Stimulated activated memory B cell treated with anti-CD40 and anti-IgM and Interleukin-4, amounts not matched to agents 10 μg/mL and 1 μg/mL and 100 μg/mL, for 72 hours (primary cell): ENCODE results near the gene GRWD1.
A peak's percentile ranks its signal among the peaks of the same experiment; 100 is the strongest.

Experiments used
- ATAC-seq: fragments of 150-1000 bp; cut with Tn5 transposase; 2 replicates; pipeline ENCODE4 v1.10.0; 2021
- H3K27ac Mint-ChIP-seq: one replicate; pipeline ENCODE4 v1.8.0; 2022; ENCODE audit warnings: mild to moderate bottlenecking, mixed read lengths
- H3K27me3 Mint-ChIP-seq: one replicate; pipeline ENCODE4 v1.8.0; 2022; ENCODE audit warnings: mixed read lengths
- H3K36me3 Mint-ChIP-seq: one replicate; pipeline ENCODE4 v1.8.0; 2022; ENCODE audit warnings: mixed read lengths
- H3K4me1 Mint-ChIP-seq: one replicate; pipeline ENCODE4 v1.8.0; 2022; ENCODE audit warnings: mixed read lengths
- H3K4me3 Mint-ChIP-seq: one replicate; pipeline ENCODE4 v1.8.0; 2022; ENCODE audit warnings: mild to moderate bottlenecking, moderate library complexity, mixed read lengths
- H3K9me3 Mint-ChIP-seq: one replicate; pipeline ENCODE4 v1.8.0; 2022; ENCODE audit warnings: mixed read lengths

Gene GRWD1

DNA sequence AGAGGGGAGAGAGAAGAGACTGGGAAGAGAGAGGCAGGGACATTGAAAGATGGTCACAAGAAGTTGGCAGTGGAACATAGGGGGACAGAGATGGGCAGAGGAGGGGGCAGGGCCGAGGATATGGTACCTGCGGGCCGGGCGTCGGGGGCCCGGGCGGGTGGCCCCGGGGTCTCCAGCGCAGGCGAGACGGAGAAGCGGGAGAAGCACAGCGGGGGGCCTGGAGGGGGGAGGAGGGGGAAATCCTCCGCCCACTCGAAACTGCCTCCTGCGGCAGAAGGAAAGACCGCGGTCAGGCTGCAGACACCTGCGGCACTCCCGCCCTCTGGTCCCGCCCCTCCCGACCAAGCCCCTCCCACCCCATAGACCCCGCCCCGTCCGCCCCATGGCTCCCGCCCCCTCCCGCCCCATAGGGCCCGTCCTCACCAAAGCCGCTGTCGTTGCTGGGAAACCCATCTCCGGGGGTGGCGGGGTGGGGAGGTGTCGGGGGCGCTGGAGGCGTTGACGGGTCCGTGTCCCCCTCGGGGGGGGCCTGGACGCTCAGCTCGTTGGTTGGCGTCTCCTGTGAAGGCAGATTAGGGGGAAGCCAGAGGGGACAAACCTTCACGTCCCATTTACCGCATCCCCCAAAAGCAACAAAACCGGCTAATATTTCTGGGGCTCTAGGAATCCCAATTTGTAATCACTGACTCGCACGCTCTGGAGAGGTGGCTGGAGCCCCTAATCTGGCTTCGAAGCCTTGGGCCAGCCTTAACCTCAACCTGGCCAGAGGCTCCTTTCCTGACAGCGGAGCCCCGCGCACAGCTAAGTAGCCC, 45.4 kb downstream of the GRWD1 start:
- Mint-ChIP-seq H3K4me1 (peaks cover 47% of the 10 kb centered on the region), H3K4me3 (peak overlapping the region; percentile 70), H3K27ac (peak overlapping the region; percentile 74), H3K27me3 (peaks cover 69% of the 10 kb centered on the region), H3K9me3 (peaks cover 5% of the 10 kb centered on the region), H3K36me3 (peaks cover 12% of the 10 kb centered on the region)
- peak; percentile 53 for ATAC-seq

DNA sequence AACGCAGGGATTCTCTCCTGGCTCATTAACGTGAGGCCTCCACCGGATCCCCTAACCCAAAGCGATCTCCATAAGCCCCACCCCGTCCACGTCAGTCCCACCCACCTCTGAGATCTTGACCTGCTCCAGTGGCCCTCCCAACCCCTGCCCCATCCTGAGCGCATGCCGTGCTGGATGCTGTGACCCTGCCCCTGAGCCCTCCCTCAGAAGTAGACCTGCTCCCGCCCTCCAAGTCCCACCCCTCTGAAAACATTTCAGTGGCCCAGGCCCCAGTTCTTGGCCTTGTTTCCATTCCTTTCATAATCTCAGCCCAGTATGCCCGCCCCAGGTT, 46.0 kb downstream of the GRWD1 start:
- peaks cover 12% of the 10 kb centered on the region for H3K36me3 Mint-ChIP-seq
- H3K27ac Mint-ChIP-seq: peak overlapping the region; percentile 13
- peak overlapping the region; percentile 36 for H3K4me3 Mint-ChIP-seq
- ATAC-seq: no peak
- H3K27me3 Mint-ChIP-seq: peaks cover 74% of the 10 kb centered on the region
- H3K9me3 Mint-ChIP-seq: peaks cover 5% of the 10 kb centered on the region
- peaks cover 47% of the 10 kb centered on the region for H3K4me1 Mint-ChIP-seq

DNA sequence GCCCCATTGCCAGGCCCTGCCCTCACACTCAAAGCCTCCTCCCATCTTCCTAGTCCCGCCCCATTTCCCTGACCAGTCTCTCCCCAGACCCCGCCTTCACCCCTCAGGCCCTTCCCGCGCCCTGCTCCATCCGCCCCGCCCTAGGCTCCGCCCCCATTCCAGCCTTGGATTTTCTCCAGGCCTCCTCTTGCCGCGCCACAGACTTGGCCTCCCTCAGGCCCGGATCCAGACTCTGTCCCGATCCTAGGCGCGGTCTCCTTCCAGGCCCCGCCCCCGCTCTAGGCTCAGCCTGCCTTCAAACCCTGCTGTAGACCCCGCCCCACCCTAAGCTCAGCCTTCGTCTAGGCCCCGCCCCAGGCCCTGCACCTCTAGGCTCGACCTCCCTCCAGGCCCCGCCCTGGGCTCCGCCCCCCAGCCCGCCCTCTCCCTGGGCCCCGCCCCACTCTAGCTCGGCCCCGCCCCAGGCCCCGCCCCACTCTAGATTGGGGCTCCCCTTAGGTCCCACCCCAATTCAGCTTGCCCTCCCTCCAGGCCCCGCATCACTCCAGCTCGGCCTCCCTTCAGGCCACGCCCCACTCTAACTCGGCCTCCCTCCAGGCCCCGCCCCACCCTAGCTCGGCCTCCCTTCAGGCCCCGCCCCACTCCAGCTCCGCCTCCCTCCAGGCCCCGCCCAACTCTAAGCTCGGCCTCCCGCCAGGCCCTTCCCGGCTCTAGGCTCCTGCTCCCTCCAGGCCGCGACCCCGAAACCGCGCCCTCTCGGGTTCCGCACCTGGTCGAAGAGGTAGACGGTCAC, 47.3 kb downstream of the GRWD1 start:
- peaks cover 12% of the 10 kb centered on the region for H3K36me3 Mint-ChIP-seq

DNA sequence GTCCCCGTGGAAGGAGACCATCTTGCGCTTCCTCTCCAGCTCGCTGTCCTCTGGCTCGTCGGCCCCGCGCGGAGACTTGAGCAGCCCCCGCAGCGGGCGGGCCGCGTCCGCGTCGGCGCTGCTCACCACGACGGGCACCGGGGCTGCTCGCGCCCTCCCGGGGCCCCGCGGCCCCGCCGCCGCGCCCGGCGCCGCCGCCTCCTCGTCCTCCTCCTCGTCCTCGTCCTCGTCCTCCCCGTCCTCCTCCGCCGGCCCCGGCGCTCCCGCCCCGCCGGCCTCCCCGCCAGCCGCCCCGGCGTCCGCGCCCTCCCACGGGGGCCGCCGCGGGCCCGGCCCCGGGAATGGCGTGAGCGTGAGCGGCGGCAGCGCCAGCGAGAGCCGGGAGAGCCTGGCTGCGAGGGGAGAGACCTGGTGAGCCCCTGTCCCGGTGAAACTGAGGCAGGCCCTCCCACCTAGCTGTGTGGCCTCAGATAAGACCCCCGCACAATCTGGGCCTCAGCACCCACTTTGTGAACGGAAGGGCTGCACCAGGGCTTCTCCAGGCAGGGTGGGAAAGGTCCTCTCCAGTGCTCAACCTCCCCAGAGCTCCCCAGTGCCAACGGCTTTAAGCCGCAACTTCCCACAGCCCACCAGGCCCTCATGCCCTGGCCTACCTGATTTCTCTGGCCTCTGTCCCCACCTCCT, 48.1 kb downstream of the GRWD1 start:
- H3K36me3 Mint-ChIP-seq: peaks cover 12% of the 10 kb centered on the region
- H3K27me3 Mint-ChIP-seq: peaks cover 79% of the 10 kb centered on the region
- H3K27ac Mint-ChIP-seq: peak overlapping the region; percentile 67
- peaks cover 53% of the 10 kb centered on the region for H3K4me1 Mint-ChIP-seq
- peak overlapping the region; percentile 65 for H3K4me3 Mint-ChIP-seq
- H3K9me3 Mint-ChIP-seq: peaks cover 5% of the 10 kb centered on the region
- no peak for ATAC-seq

More for the DNA sequence above, 47.3 kb downstream of the GRWD1 start:
- peaks cover 5% of the 10 kb centered on the region for H3K9me3 Mint-ChIP-seq
- peak overlapping the region; percentile 73 for H3K4me3 Mint-ChIP-seq
- H3K27ac Mint-ChIP-seq: peak overlapping the region; percentile 13
- ATAC-seq: peak; percentile 71
- peaks cover 82% of the 10 kb centered on the region for H3K27me3 Mint-ChIP-seq
- peaks cover 51% of the 10 kb centered on the region for H3K4me1 Mint-ChIP-seq

DNA sequence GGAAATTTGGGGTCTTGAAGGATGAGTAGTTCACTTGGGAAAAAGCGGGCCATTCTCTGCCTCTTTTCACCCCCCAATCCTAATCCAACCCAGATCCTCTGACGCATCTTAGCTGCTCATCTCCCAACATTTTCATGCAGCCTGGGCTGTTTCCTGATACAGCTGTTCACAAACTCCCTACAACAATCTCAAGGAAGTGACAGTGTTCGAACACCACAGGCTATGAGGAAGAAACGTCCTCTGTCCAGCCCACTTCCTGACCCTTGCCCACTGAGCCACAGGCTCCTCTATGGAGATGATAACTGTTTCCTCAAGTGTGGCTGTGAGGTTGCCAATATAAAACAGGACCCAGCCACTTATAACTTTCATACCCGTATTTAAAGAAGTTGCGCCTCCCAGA, 49.6 kb downstream of the GRWD1 start:
- Mint-ChIP-seq H3K27ac (no peak overlapping the region), H3K27me3 (peaks cover 88% of the 10 kb centered on the region), H3K4me1 (peaks cover 49% of the 10 kb centered on the region), H3K9me3 (peaks cover 5% of the 10 kb centered on the region), H3K36me3 (peaks cover 12% of the 10 kb centered on the region), H3K4me3 (no peak overlapping the region)
- ATAC-seq: no peak

DNA sequence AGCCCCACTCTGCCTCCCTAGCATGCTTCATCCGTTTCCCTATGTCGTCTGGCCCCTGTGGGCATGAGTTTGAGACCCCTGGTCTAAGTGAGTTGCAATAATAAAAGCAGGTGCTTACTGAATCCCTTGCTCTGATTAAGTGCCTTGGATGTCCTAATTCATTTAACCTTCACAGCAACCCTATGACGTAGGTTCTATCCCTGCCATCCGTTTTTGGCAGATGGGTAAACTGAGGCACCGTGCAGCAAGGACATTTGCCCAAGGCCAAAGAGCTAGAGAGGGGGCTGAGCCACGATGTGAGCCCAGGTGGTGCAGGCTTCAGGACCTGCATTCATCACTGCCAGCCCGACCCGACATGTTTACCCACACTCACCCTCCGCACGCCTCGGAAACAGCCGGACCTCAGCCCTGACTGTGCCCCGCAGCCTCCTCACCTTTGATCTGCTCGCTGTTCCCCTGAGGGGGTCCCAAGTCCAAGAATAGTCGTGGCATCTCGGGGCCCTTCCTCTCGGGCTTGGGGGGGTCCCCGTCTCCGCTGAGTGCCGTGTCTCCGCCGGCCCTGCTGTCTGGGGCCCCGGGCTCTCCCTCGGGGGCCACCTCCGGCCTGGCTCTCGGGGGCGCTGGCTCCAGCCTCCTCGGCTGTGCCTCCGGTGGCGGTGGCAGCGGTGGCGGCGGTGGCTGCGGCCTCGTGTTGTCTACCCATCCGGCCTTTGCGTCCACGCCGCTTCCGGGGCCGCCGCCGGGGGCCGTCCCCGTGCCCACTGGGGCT, 51.4 kb downstream of the GRWD1 start:
- H3K36me3 Mint-ChIP-seq: peaks cover 12% of the 10 kb centered on the region
- no peak overlapping the region for H3K27ac Mint-ChIP-seq
- ATAC-seq: no peak
- peaks cover 53% of the 10 kb centered on the region for H3K4me1 Mint-ChIP-seq
- peaks cover 90% of the 10 kb centered on the region for H3K27me3 Mint-ChIP-seq
- H3K4me3 Mint-ChIP-seq: no peak overlapping the region
- peaks cover 7% of the 10 kb centered on the region for H3K9me3 Mint-ChIP-seq

DNA sequence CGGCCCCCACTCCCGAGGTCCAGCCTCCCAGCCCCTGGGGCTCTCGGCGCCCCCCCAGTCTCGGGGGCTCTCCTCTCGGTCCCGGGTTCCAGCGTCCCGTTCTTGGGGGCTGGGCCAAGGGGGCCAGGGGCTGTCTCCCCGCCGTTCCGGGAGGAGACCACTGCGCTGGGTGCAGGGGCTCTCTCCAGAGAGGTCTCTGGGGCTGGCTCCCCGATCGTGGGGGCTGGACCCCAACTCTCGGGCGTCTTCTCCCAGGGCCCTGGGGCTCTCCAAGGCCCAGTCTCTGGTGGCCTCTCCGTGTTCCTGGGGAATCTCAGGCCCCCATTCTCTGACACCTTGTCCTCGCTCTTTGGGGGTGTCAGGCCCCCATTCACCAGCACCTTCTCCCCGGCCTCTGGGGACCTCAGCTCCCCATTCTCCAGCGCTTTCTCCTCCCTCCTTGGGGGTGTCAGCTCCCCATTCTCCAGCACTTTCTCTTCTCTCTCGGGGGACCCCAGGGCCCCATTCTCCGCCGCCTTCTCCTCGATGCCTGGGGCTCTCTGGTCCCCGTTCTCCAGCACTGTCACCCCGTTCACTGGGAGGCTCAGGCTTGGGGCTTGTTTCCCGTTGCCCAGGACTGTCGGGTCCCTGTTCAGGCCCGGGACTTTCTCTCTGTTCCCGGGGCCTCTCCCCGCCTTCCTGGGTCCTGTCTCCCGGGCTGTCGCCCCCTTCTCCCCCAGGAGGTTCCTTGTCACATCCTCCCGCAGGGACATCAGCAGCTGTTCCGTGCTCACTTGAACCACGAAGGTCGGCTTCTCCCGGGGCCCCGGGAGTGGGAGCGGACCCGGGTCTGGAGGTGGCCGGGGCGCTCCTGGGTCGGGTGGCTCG, 52.2 kb downstream of the GRWD1 start:
- peaks cover 3% of the 10 kb centered on the region for H3K9me3 Mint-ChIP-seq
- peaks cover 81% of the 10 kb centered on the region for H3K27me3 Mint-ChIP-seq
- ATAC-seq: no peak
- H3K27ac Mint-ChIP-seq: no peak overlapping the region
- peaks cover 53% of the 10 kb centered on the region for H3K4me1 Mint-ChIP-seq
- H3K36me3 Mint-ChIP-seq: peaks cover 6% of the 10 kb centered on the region
- peak overlapping the region; percentile 42 for H3K4me3 Mint-ChIP-seq

DNA sequence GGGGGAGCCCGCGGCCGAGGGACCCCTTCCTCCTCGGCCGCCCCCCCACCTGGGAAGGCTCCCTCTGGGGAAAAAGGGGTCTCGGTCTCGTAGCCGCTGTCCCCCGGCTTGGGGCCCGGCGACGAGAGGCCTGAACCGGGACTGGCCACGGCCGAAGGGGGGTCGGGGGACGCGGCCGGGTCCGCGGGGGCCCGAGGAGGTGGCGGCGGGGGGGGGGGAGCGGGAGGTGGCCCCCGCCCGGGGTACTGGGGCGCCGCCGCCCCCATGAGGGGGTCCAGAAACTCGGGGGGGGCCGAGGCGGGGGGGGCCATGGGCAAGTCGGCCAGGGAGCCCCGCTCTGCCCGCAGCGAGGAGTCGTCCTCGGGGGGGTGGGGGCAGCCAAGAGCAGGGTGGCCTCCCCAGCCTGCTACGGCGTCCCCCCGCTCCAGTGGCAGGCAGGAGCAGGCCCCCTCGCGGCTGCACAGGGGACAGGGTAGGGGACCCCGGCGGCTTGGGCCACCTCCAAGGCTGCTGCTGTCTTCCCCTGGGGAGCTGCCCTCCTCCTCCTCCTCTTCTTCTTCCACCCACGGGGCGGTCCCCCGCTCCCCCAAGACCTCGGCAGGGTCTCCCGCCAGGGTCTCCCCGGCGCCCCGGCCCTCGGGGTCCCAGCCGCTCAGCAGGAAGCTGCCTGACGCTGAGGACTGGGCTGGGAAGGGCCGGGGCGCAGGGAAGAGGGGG, 53.0 kb downstream of the GRWD1 start:
- H3K27me3 Mint-ChIP-seq: peaks cover 73% of the 10 kb centered on the region
- H3K4me3 Mint-ChIP-seq: no peak overlapping the region
- H3K9me3 Mint-ChIP-seq: peaks cover 3% of the 10 kb centered on the region
- no peak for ATAC-seq
- H3K4me1 Mint-ChIP-seq: peaks cover 56% of the 10 kb centered on the region
- H3K36me3 Mint-ChIP-seq: peaks cover 5% of the 10 kb centered on the region
- H3K27ac Mint-ChIP-seq: no peak overlapping the region

DNA sequence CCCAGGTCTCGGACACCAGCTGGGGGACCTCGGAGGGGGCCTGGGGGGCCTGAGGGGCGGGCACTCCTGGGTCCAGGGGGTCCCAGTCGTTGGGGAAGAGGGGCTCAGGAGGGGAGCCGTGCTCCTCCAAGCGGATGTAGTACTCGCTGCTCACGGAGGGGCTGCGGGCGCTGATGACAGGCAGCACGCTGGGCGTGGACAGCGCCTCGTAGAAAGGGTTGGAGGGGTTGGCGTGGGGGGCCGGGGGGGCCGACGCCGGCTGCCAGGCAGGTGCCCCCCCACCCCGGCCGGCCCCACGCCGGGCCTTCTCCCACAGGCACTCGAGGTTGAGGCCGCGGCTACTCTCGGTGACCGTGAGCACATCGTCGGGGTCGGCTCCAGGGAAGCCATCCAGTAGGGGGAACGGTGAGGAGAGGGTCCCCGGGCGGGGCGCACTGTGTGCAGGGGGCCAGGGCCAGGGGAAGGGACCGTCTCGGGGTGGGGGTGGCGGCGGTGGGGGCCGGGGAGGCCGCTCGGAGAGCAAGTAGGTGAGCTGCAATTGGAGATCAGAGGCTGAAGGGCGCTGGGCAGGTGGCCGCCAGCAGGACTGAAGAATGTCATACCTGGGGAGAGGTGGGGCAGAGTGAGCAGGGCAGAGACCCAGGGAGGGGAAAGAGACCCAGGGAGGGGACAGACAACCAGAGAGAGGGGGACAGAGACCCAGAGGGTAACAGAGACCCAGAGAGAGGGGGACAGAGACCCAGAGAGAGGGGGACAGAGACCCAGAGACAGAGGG, 53.7 kb downstream of the GRWD1 start:
- Mint-ChIP-seq H3K4me3 (no peak overlapping the region), H3K9me3 (peaks cover 3% of the 10 kb centered on the region), H3K4me1 (peaks cover 51% of the 10 kb centered on the region), H3K27ac (peak overlapping the region; percentile 60), H3K27me3 (peaks cover 66% of the 10 kb centered on the region), H3K36me3 (peaks cover under 1% of the 10 kb centered on the region)
- ATAC-seq: no peak

DNA sequence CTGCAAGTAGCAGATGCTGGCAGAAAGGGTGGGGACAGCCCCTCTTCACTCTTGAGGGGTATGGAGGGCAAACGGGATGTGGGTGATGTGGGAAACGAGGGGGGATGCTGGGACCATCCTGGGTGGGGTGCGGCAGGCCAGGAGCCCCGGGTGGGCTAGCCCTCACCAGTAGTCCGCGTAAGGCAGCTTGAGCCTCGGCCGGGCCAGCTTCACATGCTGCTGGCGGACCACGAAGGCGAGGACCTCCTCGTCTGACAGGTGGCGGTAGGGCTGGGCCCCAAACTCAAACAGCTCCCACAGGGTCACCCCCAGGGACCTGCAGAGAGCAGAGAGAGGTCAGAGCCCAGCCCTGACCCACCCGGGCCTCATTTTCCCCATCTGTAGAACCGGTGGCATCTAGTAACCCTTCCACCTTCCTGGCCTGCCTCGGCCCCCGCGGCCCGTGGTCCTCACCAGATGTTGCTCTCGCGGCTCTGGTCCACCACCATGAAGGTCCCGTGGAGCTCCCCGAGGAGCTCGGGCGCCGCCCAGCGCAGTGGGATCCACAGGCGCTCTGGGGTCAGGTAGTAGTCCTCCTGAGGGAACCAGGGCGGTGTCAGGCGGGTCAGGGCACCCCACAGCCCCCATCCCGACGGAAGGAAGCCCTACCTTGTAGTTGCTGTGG, 55.2 kb downstream of the GRWD1 start:
- Mint-ChIP-seq H3K4me3 (peak overlapping the region; percentile 50), H3K36me3 (no peaks in the 10 kb centered on the region), H3K27ac (peak overlapping the region; percentile 60), H3K9me3 (peaks cover 3% of the 10 kb centered on the region), H3K27me3 (peaks cover 51% of the 10 kb centered on the region), H3K4me1 (peaks cover 43% of the 10 kb centered on the region)
- ATAC-seq: no peak

DNA sequence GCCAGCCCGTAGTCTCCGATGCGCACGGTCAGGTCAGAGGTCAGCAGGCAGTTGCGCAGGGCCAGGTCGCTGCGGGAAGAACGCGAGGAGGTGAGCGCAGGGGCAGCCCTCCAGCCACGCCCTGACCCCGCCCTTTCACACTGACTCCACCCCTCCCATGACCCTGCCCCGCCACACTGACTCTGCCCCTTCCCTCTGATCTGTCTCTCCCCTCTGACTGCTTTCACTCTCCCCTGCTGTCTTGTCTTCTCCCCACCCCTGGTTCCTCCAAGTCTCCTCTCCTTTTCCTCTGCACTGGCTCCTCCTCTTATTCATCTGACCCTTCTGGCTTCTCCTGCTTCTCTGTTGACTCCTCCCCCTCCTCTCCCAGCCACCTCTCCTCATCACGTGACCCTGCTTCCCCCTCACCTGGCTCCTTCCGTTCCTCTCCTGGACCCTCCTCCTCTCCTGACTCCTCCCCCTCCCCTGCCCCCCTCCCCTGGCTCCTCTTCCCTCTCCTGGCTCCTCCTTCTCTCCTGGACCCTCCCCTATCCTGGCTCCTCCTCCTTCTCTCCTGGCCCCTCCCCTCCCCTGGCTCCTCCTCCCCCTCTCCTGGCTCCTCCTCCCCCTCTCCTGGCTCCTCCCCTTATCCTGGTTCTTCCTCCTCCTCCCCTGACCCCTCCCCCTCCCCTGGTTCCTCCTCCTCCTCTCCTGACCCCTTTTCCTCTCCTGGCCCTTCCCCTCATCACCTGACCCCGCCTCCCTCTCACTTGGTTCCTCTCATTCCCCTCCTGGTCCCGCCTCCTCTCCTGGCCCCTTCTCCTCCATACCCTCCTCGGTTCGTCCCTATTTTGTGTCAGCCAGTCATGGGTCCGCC, 55.9 kb downstream of the GRWD1 start:
- no peaks in the 10 kb centered on the region for H3K36me3 Mint-ChIP-seq
- H3K4me1 Mint-ChIP-seq: peaks cover 43% of the 10 kb centered on the region
- ATAC-seq: peak; percentile 44
- H3K4me3 Mint-ChIP-seq: peak overlapping the region; percentile 50
- H3K27ac Mint-ChIP-seq: peak overlapping the region; percentile 46
- peaks cover 3% of the 10 kb centered on the region for H3K9me3 Mint-ChIP-seq
- peaks cover 44% of the 10 kb centered on the region for H3K27me3 Mint-ChIP-seq
